ENCODE data around the gene PITPNC1.

DNA sequence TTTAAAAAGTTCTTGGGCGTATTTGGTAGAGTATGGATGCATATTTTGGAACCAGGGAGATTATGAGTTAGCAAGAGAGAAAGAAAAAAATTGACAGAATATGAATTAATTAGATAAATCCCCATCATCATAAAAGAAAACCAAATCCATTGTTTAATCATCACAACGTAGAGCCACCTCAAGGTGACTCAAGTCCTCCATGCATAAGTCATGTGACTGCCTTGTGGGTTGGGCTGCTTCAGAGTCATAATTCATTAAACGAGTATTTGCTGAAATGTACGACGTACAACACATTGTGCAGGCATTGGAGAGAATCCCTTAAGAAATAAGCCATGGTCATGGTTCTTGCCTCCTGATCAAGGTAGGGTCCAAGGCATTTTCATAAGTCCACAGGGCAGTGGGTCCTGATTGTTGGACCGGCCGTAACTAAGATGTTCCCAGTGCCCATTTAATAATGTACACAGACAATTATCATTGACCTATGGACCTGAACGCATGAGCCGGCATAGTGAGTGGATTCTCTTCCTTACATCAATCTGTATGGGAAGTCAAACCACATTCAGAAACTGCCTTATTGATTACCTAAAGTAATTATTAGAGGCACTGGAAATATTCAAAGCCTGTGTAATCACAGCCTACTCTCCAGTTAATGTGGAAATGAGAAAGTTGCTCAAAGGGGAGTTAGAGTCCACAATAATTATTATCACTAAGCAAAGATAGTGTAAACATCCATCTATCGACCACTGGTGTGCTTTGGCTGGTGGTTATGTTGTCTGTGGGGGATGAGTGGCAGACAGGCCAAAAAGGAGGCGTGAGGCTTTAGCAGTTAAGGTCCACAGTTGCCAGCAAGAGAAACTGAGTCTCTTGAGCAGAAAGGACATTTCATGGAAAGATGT is 165.4 kb downstream of the PITPNC1 start:
- TF ChIP-seq, protein P1, sequence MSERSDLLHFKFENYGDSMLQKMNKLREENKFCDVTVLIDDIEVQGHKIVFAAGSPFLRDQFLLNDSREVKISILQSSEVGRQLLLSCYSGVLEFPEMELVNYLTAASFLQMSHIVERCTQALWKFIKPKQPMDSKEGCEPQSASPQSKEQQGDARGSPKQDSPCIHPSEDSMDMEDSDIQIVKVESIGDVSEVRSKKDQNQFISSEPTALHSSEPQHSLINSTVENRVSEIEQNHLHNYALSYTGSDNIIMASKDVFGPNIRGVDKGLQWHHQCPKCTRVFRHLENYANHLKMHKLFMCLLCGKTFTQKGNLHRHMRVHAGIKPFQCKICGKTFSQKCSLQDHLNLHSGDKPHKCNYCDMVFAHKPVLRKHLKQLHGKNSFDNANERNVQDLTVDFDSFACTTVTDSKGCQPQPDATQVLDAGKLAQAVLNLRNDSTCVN (CRISPR knock-in tag; IDR thresholded peaks at IDR 0.05; ENCODE audit: borderline replicate concordance) = no peak
- TF ChIP-seq IRX3 (CRISPR knock-in tag; IDR thresholded peaks at IDR 0.05; ENCODE audit: borderline replicate concordance, low read depth) (no peak), KAT7 (CRISPR knock-in tag; IDR thresholded peaks at IDR 0.05; ENCODE audit: borderline replicate concordance) (no peak), EZH2 (conservative IDR thresholded peaks at IDR 0.05; ENCODE audit: low read depth, low read length) (no peak)
- TF ChIP-seq, protein P2, sequence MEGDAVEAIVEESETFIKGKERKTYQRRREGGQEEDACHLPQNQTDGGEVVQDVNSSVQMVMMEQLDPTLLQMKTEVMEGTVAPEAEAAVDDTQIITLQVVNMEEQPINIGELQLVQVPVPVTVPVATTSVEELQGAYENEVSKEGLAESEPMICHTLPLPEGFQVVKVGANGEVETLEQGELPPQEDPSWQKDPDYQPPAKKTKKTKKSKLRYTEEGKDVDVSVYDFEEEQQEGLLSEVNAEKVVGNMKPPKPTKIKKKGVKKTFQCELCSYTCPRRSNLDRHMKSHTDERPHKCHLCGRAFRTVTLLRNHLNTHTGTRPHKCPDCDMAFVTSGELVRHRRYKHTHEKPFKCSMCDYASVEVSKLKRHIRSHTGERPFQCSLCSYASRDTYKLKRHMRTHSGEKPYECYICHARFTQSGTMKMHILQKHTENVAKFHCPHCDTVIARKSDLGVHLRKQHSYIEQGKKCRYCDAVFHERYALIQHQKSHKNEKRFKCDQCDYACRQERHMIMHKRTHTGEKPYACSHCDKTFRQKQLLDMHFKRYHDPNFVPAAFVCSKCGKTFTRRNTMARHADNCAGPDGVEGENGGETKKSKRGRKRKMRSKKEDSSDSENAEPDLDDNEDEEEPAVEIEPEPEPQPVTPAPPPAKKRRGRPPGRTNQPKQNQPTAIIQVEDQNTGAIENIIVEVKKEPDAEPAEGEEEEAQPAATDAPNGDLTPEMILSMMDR (CRISPR knock-in tag; IDR thresholded peaks at IDR 0.05) = no peak
- TF ChIP-seq, protein P3, sequence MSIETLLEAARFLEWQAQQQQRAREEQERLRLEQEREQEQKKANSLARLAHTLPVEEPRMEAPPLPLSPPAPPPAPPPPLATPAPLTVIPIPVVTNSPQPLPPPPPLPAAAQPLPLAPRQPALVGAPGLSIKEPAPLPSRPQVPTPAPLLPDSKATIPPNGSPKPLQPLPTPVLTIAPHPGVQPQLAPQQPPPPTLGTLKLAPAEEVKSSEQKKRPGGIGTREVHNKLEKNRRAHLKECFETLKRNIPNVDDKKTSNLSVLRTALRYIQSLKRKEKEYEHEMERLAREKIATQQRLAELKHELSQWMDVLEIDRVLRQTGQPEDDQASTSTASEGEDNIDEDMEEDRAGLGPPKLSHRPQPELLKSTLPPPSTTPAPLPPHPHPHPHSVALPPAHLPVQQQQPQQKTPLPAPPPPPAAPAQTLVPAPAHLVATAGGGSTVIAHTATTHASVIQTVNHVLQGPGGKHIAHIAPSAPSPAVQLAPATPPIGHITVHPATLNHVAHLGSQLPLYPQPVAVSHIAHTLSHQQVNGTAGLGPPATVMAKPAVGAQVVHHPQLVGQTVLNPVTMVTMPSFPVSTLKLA (IDR thresholded peaks at IDR 0.05) = no peak
